ENCODE results near the gene KIF11.
"Not testable (repeated sequence)": the region's sequence is repeated elsewhere in the genome, so short reads cannot be mapped to it uniquely, and the experiment has no call there.

The KIF11 gene

DNA sequence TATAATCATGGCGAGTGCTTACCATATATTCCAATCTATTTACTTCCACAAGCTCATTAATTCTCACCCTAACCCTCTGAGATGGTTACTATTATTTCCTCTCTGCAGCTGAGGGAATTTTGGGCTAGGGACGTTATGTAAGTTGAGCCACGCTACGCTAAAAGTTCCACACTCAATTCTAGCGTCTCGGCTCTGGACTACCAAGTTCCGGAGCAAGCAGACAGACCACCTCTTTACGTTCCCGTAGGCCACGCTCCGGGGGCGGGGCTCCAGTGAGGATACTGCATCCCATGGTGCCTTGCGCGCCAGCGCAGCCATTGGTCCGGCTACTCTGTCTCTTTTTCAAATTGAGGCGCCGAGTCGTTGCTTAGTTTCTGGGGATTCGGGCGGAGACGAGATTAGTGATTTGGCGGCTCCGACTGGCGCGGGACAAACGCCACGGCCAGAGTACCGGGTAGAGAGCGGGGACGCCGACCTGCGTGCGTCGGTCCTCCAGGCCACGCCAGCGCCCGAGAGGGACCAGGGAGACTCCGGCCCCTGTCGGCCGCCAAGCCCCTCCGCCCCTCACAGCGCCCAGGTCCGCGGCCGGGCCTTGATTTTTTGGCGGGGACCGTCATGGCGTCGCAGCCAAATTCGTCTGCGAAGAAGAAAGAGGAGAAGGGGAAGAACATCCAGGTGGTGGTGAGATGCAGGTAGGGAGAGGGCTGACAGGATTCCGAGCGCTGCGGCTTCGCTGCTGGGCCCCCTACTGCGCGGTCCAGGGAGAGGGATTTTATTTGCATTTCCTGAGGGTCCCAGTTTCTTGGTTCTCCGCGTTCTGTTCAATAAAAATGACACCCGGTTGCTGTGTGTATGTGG, at the start of gene KIF11:
KIF11 (plus strand) TSS at position 370 of the 858 bp plus-strand sequence; CDS start at position 616, 246 bp downstream.
- peak; percentile 96 for DNase-seq (ENCODE audit: low read depth)

DNA sequence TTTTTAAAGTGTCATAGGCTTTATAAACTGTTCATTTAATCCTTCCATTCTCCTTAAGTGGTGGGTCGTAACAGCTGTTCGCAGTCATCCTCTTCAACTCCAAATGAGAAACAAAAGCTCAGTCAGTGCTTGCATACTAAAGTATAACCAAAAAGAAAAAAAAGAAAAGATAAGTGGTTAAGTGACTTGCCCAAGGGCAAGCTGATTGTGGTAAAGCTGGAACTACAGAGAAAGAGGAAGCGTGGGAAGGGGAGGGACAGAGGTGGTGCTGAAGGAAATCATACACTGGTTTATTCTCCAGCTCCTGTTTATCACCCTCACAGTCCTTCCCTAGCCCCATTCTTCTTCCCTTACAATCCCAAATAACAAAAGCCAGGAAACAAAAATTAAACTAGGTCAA, 48.6 kb upstream of the KIF11 start:
- peak; percentile 65 for DNase-seq (ENCODE audit: low read depth)

GRCh38 chr10:92545556-92545955, 47.4 kb upstream of the KIF11 start:
- DNase-seq (ENCODE audit: low read depth): no peak

DNA sequence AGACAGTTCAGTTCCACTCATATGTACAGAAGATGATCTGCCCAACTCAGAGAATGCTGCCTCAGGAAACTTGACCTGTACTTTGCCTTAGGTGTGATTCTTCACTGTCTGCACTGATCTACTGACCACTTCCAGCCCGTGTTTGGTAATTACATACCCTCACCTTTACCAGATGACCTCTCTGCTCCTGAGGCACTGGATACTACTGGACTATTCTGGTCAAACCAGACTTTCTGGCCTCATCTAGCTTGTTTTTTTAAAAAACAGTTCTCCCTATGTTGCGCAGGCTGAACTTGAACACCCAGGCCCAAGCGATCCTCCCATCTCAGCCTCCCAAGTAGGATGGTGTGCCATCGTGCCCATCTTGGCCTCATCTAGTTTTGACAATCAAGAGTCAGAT, 45.3 kb upstream of the KIF11 start:
- DNase-seq (ENCODE audit: low read depth): no peak

- no peak for DNase-seq (ENCODE audit: low read depth)
Observed at GRCh38 chr10:92550924-92551323, 42.0 kb upstream of the KIF11 start.

DNA sequence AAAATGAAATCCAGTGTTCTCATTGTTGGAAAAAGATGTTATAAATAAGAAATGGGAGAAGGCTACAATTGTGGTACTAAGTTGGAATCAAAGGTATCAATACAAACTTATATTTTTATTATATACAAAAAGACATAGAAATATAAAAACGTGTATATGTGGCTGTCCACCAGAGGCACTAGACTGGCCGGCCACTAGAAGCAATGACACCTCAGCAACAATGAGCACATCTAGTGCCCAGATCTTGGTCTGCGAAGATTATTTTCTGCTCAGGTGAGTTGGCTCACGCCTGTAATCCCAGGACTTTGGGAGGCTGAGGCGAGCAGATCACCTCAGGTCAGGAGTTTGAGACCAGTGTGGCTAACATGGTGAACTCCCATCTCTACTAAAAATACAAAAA, 40.6 kb upstream of the KIF11 start:
- no peak for DNase-seq (ENCODE audit: low read depth)

DNA sequence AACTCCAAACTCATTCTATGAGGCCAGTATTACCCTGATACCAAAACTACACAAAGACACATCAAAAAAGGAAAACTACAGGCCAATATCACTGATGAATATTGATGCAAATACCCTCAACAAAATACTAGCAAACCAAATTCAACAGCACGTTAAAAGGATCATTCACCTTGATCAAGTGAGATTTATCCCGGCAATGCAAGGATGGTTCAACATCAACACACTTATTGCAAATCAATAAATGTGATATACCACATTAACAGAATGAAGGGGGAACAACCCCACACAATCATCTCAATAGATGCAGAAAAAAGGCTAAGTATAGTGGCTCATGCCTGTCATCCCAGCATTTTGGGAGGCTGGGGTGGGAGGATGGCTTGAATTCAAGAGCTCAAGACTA, 39.0 kb upstream of the KIF11 start:
- DNase-seq (ENCODE audit: low read depth): no peak

DNA sequence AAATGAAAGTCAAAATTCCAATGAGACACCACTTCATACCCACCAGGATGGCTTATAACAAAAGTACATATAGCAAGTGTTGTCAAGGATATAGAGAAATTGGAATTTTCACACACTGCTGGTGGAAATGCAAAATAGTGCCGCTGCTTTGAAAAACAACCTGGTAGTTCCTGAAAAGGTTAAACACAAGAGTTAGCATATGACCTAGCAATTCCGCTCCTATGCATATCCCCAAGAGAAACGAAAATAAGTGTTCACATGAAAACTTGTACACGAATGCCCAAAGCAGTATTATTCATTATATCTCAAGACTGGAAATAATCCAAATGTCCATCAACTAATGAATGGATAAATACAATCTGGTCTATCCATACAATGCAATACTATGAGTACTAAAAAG, 33.9 kb upstream of the KIF11 start:
- no peak for DNase-seq (ENCODE audit: low read depth)

DNA sequence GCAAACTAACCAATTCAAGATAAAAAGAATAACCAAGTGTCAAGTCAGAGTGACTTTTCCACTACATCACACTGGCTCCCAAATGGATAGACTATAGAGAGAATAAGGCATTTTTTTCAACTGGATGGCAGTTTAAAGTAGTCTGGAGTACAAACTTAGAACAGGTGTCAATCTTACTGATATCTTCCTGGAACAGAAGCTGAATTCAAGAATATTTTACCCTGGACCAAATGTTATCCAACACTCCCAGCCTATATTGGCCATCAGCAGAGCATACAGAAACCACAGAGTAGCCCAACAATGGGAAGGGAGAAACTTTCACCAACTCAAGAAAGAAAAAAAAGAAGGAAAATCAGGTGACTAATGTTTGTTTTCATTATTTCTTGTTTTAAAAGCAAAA, 30.5 kb upstream of the KIF11 start:
- DNase-seq (ENCODE audit: low read depth): no peak

- DNase-seq (ENCODE audit: low read depth): peak; percentile 68
Observed at GRCh38 chr10:92567952-92568600, 24.9 kb upstream of the KIF11 start.

- DNase-seq (ENCODE audit: low read depth): peak; percentile 7
Observed at GRCh38 chr10:92569071-92569470, 23.9 kb upstream of the KIF11 start.

DNA sequence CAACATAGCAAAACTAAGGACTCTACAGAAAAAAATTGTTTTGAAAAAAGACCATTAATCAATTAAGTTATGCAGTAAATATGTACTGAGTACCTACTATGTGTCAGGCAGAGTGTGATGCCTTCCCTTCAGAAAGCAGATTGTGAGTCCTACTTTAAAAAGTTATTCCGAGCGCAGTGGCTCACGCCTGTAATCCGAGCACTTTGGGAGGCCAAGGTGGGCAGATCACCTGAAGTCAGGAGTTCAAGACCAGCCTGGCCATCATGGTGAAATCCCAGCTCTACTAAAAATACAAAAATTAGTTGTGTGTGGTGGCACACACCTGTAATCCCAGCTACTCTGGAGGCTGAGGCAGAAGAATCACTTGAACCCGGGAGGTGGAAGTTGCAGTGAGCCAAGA, 23.3 kb upstream of the KIF11 start:
- DNase-seq (ENCODE audit: low read depth): not testable (repeated sequence)

GRCh38 chr10:92571649-92572048, 21.3 kb upstream of the KIF11 start:
- DNase-seq (ENCODE audit: low read depth): peak; percentile 72

DNA sequence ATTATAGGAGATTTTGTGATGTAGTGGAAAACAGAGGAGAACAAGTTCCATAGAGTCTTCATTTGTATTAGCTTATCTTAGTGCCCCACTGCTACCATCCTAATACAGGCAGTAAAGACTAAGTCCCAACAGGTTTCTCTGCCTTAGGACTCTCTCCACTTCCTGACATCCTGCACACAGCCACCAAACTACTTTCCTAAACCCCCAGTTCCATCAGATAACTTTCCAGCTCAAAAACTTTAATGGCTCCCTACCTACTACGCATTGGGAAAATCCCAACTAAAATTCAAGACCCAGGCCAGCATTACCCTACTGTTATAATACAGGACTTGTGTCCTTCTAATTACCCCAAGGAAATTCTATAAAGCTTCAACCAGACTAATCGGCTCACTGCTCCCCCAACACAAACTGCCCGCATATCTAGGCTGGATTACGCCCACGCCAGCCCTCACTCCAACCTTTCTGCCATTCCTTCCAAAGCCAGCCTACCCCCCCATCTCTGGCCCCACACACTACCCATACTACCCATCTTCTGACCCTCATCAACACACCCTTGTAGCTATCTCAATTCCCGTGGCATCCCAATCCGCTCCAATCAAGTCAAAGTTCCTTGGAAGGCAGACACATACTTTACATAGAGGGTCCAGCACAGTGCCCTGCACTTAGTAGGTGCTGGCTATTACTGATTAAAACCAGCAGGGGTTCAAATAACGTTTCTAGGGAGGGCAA, 20.4 kb upstream of the KIF11 start:
- no peak for DNase-seq (ENCODE audit: low read depth)

- DNase-seq (ENCODE audit: low read depth): peak; percentile 45
Observed at GRCh38 chr10:92573091-92573797, 19.7 kb upstream of the KIF11 start.

DNA sequence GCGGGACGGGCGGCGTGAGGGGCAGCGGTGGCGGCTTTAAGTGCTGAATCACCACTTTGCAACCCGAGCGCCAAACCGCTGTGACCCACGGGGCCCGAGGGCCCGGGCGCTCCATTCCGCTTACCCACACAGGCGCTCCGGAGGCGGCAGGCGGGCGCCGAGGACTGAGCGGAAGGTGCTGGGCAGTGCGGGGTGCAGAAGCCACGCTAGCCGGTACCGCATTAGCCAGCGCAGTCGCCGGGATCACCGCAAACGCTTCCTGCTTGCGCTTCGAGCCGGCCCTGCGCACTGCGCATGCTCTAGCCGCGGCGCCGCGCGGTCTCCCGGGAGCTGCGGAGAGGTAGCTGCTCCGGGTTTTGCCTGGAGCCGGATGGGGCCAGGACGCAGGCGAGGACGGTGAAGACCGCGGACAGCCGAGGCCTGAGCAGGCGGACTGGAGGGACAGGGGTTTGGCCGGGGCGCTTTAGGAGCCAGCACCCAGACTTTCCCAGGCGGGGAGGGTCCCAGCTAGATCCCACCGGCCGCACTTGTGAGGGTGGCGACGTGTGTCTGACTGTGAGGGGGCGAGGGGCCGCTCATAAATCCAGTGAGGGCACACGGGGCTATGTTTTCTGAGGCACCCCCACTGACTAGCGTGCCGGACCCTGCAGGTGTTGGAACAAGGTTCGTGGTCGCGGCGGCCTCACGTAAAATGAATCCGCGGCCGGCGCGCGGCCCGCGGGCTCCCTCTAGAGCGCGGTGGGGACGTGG, 19.0 kb upstream of the KIF11 start, which contains the start of gene IDE:
IDE (minus strand) TSS at position 296 of the 750 bp plus-strand sequence; CDS start at position 222, 74 bp downstream.
- DNase-seq (ENCODE audit: low read depth): peak; percentile 85

DNA sequence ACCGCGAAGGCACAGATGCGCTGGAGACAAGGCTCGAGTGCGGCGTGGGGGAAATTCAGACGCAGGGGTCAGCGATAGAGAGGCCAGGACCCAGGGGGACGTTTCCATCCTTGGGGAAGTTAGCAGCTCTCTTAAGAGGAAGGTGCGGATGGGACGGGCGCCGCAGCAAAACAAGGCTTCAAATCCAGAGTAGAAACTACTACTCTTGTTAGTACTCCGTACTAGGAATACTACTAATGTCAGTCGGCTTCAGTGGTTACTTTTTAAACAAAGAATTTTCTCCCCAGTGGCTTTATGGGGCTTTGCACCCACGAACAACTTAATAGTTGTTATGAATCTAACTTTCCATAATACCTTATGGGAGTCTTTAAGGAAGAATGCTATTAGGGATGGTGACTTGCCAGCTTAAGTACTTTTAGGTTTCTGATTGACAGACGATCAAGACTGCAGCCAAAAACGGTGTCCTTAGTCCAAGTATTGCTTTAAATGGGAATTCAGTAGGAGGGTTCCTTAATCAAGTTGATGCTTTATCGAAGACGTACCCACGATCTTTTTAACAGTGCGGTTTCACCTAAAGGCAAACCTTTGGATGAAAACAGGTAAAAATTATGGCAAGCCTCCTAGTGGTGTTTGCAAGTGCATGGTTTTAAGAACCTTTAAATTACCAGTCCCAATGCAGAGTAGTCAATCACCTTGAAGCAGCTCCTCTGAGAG, 18.2 kb upstream of the KIF11 start:
- peak; percentile 48 for DNase-seq (ENCODE audit: low read depth)

GRCh38 chr10:92575961-92576360, 17.0 kb upstream of the KIF11 start:
- DNase-seq (ENCODE audit: low read depth): peak; percentile 70

DNA sequence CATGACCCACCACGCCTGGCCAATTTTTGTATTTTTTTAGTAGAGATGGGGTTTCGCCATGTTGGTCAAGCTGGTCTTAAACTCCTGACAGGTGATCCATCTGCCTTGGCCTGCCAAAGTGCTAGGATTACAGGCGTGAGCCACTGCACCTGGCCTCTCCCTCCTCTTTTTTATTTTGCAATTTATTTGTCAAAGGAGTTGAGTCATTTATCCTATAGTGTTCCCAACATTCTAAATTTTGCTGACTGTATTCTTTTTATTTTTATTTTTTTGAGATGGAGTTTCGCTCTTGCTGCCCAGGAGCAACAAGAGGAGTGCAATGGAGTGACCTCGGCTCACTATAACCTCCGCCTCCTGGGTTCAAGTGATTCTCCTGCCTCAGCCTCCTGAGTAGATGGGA, 10.6 kb upstream of the KIF11 start:
- DNase-seq (ENCODE audit: low read depth): not testable (repeated sequence)

All from amniotic epithelial cell (primary cell).